ENCODE results near the gene GPSM3. TPM values are rescaled to one million over a fixed set of nuclear protein-coding genes. Genes with fewer than 3 reads are reported as not detected.
A peak's percentile ranks its signal among the peaks of the same experiment; 100 is the strongest.

The GPSM3 gene
- total and polyA plus RNA-seq, 2 donors (not counting 1 experiment from before 2014, with no cell fraction given) = 194 to 299 TPM

DNA sequence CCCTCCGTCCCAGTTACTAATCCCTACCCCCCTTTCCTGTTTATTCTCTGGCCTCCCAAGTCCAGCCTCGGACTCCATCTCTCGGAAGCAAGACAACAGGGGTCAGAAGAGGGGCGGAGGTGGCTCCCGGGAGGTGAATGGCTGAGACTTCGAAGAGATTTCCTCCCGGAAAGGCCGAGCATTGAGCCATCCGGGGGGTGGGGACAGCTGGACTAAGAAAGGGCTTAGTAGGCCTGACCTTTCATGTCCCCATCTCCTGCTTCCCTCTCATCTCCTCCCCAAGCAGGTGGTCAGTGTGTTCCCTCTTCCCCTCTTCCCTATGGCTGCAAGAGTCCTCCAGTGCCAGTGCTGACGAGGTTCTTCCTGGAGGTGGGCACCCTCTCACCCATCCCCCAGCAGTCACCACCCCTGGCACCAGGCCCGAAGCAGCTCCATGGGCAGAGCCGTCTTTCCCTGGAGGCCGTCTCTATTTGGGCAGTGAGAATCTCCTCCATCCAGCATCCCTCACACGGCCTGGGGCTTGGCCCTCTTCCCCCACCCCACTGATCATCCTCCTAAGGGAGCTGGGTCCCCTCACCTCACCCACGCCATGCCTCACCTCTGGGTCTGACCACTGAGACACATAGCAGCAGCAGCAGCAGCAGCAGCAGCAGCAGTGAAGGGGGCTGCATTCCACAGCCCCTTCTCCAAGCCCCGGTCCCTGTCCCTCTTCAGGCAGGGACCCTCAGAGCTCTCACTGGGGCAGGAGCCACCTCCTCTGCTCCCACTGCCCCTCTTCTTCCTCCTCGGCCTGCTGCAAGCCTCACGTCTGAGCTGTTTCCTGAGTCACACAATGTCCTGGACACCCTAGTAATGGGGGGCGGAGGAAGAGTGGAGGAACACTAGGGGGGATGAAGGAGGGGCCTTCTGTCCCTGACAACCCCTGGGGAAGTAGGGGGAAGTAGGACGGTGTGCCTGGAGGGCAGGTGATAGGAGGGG, 31.1 kb upstream of the GPSM3 start, which contains the start of gene NOTCH4:
TSS of gene NOTCH4 (minus strand) at position 810 of the 978 bp plus-strand sequence. CDS start at position 671, 139 bp downstream.
- Histone ChIP-seq H2AFZ (ENCODE audit: insufficient read depth, low read depth, low read length, poor library complexity, severe bottlenecking) (peak within 1 kb of the TSS; percentile 58), H3K79me2 (ENCODE audit: control insufficient read depth, insufficient read depth, low read length) (no peaks in the 10 kb centered on the region), H3K4me1 (ENCODE audit: control insufficient read depth in 2 of 2, insufficient read depth in 2 of 2, low read length in 2 of 2) (peaks cover 71 to 77% of the 10 kb centered on the region in 2 donors), H3K27ac (ENCODE audit: low read length in 2 of 2) (peak within 1 kb of the TSS; percentile 48 to 66), H3K4me2 (replicated peaks; ENCODE audit: low read depth, low read length, poor library complexity, severe bottlenecking) (peak within 1 kb of the TSS; percentile 39), H3K27me3 (replicated peaks in 1 of 4; ENCODE audit: control extremely low read depth in 1 of 4, control insufficient read depth in 3 of 4, insufficient read depth in 4 of 4, low read length in 3 of 4) (no peaks in the 10 kb centered on the region), H3K9me3 (ENCODE audit: control extremely low read depth in 1 of 3, control insufficient read depth in 2 of 3, insufficient read depth in 1 of 3, low read length in 2 of 3) (no peaks in the 10 kb centered on the region), H4K20me1 (ENCODE audit: control insufficient read depth, insufficient read depth, low read length, poor library complexity, severe bottlenecking) (no peaks in the 10 kb centered on the region), H3K4me3 (ENCODE audit: control extremely low read depth in 1 of 5, extremely low read depth in 1 of 5, insufficient read depth in 1 of 5, low read depth in 2 of 5, low read length in 4 of 5) (no peak within 1 kb of the TSS), H3K36me3 (replicated peaks in 1 of 2; ENCODE audit: control extremely low read depth in 1 of 2, control insufficient read depth in 1 of 2, extremely low read depth in 1 of 2, insufficient read depth in 2 of 2, low read length in 1 of 2) (no peaks in the 10 kb centered on the region), H3K9ac (ENCODE audit: low read length) (no peak within 1 kb of the TSS)
- ChIA-PET POLR2A (no interaction called here), CTCF (interaction anchor here (0.7 to 1.5 kb wide), 3 partner anchors 20 to 645 kb away, joined by 3 read pairs; no protein-coding TSS in a partner anchor)
- Mint-ChIP-seq H3K4me1 (peaks cover 64% of the 10 kb centered on the region), H3K9me3 (ENCODE audit: insufficient read depth) (no peaks in the 10 kb centered on the region), H3K27me3 (no peaks in the 10 kb centered on the region), H3K27ac (peak within 1 kb of the TSS; percentile 91), H3K4me3 (peak within 1 kb of the TSS; percentile 37)
- DNase-seq (no peak), ATAC-seq (ENCODE audit: low read depth) (no peak)
- TF ChIP-seq, protein P1, sequence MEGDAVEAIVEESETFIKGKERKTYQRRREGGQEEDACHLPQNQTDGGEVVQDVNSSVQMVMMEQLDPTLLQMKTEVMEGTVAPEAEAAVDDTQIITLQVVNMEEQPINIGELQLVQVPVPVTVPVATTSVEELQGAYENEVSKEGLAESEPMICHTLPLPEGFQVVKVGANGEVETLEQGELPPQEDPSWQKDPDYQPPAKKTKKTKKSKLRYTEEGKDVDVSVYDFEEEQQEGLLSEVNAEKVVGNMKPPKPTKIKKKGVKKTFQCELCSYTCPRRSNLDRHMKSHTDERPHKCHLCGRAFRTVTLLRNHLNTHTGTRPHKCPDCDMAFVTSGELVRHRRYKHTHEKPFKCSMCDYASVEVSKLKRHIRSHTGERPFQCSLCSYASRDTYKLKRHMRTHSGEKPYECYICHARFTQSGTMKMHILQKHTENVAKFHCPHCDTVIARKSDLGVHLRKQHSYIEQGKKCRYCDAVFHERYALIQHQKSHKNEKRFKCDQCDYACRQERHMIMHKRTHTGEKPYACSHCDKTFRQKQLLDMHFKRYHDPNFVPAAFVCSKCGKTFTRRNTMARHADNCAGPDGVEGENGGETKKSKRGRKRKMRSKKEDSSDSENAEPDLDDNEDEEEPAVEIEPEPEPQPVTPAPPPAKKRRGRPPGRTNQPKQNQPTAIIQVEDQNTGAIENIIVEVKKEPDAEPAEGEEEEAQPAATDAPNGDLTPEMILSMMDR (IDR thresholded peaks at IDR 0.05) = no peak
- no peak for TF ChIP-seq EZH2 (IDR thresholded peaks at IDR 0.05; ENCODE audit: borderline replicate concordance, insufficient read depth, low read depth, low read length, poor library complexity, severe bottlenecking)
- intact Hi-C loops (cut with micrococcal nuclease) = no loop called here
- WGBS (ENCODE audit: insufficient coverage) = 71% methylated on average over 15 of the region's 20 CpGs

Data from B cell (primary cell).